Muscle of leg (tissue), 11 donors: ENCODE results near the gene WWOX. TPM values are rescaled to one million over a fixed set of nuclear protein-coding genes. Genes with fewer than 3 reads are reported as not detected.
"Not testable (repeated sequence)": the region's sequence is repeated elsewhere in the genome, so short reads cannot be mapped to it uniquely, and the experiment has no call there.

Experiments
- DNase-seq: peaks from one replicate; pipeline ENCODE4 v3.0.0; 2013
- H3K27ac ChIP-seq: one replicate; pipeline ENCODE4 v1.5.1; 2013; ENCODE audit warnings: mild to moderate bottlenecking, low read length, control low read depth
- H3K27me3 ChIP-seq: one replicate; pipeline ENCODE4 v1.6.1; 2013; ENCODE audit warnings: low read length; ENCODE audit not compliant: control insufficient read depth, insufficient read depth
- H3K36me3 ChIP-seq: one replicate; pipeline ENCODE4 v1.6.1; 2013; ENCODE audit warnings: low read length; ENCODE audit not compliant: control insufficient read depth, insufficient read depth
- H3K4me1 ChIP-seq: one replicate; pipeline ENCODE4 v1.6.1; 2013; ENCODE audit warnings: low read length; ENCODE audit not compliant: control insufficient read depth, insufficient read depth
- H3K4me3 ChIP-seq: one replicate; pipeline ENCODE4 v1.5.1; 2013; ENCODE audit warnings: low read length, control low read depth
- H3K9me3 ChIP-seq: replicated peaks from 2 replicates; pipeline ENCODE4 v1.6.1; 2013; ENCODE audit warnings: low read depth, low read length; ENCODE audit not compliant: control insufficient read depth
- WGBS: methylation state at CpG from one replicate; pipeline ENCODE4 v1.1.5; 2013; ENCODE audit warnings: missing lambda C conversion rate; ENCODE audit not compliant: insufficient coverage; 5-methylcytosine and 5-hydroxymethylcytosine counted together
- polyA plus RNA-seq, 8 donors: library from polyadenylated mRNA; unstranded; fragments of 120-200 nt; gene quantifications; one replicate each; pipeline versions ENCODE4 v1.2.1 to v1.2.3, GENCODE V29; 2013; ENCODE audit warnings: inconsistent platforms in 1 of 8, low replicate concordance in 1 of 8; ENCODE audit not compliant: insufficient read length in 8 of 8, insufficient read depth in 1 of 8
- total RNA-seq: library from RNA; stranded (reverse); fragments of 120-200 nt; gene quantifications from one replicate; pipeline ENCODE4 v1.2.4, GENCODE V29; 2013

Gene WWOX
- total and polyA plus RNA-seq, 9 donors = 8.1 to 15.8 (median 12.2) TPM

- peaks cover 38% of the 10 kb centered on the region for H3K4me1 ChIP-seq
- H3K27ac ChIP-seq = no peak overlapping the region
- no peaks in the 10 kb centered on the region for H3K27me3 ChIP-seq
- no CpG with 5 or more reads among the region's 3 CpGs for WGBS
- peak; percentile 95 for DNase-seq
- no peaks in the 10 kb centered on the region for H3K9me3 ChIP-seq
- no peaks in the 10 kb centered on the region for H3K36me3 ChIP-seq
- no peak overlapping the region for H3K4me3 ChIP-seq
These were observed 404.1 kb downstream of the WWOX start for GRCh38 chr16:78503602-78504001.

- peak; percentile 76 for DNase-seq
- Histone ChIP-seq H3K27ac (peak overlapping the region; percentile 92), H3K4me3 (no peak overlapping the region), H3K4me1 (peaks cover 36% of the 10 kb centered on the region), H3K27me3 (no peaks in the 10 kb centered on the region), H3K36me3 (no peaks in the 10 kb centered on the region), H3K9me3 (no peaks in the 10 kb centered on the region)
- WGBS = no CpG with 5 or more reads among the region's 12 CpGs
These were observed 405.0 kb downstream of the WWOX start for GRCh38 chr16:78504401-78504851.

- H3K4me3 ChIP-seq = no peak overlapping the region
- WGBS = no CpG with 5 or more reads among the region's 6 CpGs
- no peaks in the 10 kb centered on the region for H3K36me3 ChIP-seq
- H3K27me3 ChIP-seq = no peaks in the 10 kb centered on the region
- no peaks in the 10 kb centered on the region for H3K9me3 ChIP-seq
- peak; percentile 80 for DNase-seq
- H3K27ac ChIP-seq = peak overlapping the region; percentile 92
- H3K4me1 ChIP-seq = peaks cover 30% of the 10 kb centered on the region
These were observed 405.6 kb downstream of the WWOX start for GRCh38 chr16:78505036-78505435.

GRCh38 chr16:78505544-78506366, 406.3 kb downstream of the WWOX start:
- H3K9me3 ChIP-seq = no peaks in the 10 kb centered on the region
- WGBS = 12% methylated on average over 13 of the region's 23 CpGs
- peak overlapping the region; percentile 27 for H3K4me3 ChIP-seq
- no peaks in the 10 kb centered on the region for H3K36me3 ChIP-seq
- peak overlapping the region; percentile 92 for H3K27ac ChIP-seq
- DNase-seq = peak; percentile 99
- no peaks in the 10 kb centered on the region for H3K27me3 ChIP-seq
- H3K4me1 ChIP-seq = peaks cover 27% of the 10 kb centered on the region

- WGBS = 10% methylated on average over 2 of the region's 11 CpGs
- Histone ChIP-seq H3K27ac (peak overlapping the region; percentile 92), H3K4me3 (peak overlapping the region; percentile 27), H3K36me3 (no peaks in the 10 kb centered on the region), H3K9me3 (no peaks in the 10 kb centered on the region), H3K4me1 (peaks cover 27% of the 10 kb centered on the region), H3K27me3 (no peaks in the 10 kb centered on the region)
- DNase-seq = no peak
These were observed 407.1 kb downstream of the WWOX start for GRCh38 chr16:78506367-78507193.

GRCh38 chr16:78507576-78507975, 408.1 kb downstream of the WWOX start:
- 98% methylated on average over 7 of the region's 12 CpGs for WGBS

GRCh38 chr16:78509965-78510364, 410.5 kb downstream of the WWOX start:
- no peak overlapping the region for H3K27ac ChIP-seq
- no peaks in the 10 kb centered on the region for H3K9me3 ChIP-seq
- 100% methylated on average over 1 of the region's 7 CpGs for WGBS
- no peak overlapping the region for H3K4me3 ChIP-seq
- H3K27me3 ChIP-seq = no peaks in the 10 kb centered on the region
- H3K4me1 ChIP-seq = peaks cover 15% of the 10 kb centered on the region
- H3K36me3 ChIP-seq = no peaks in the 10 kb centered on the region
- no peak for DNase-seq

More at GRCh38 chr16:78507576-78507975, 408.1 kb downstream of the WWOX start:
- DNase-seq = no peak
- H3K27ac ChIP-seq = no peak overlapping the region
- H3K4me1 ChIP-seq = peaks cover 27% of the 10 kb centered on the region
- H3K4me3 ChIP-seq = no peak overlapping the region
- H3K9me3 ChIP-seq = no peaks in the 10 kb centered on the region
- H3K36me3 ChIP-seq = no peaks in the 10 kb centered on the region
- no peaks in the 10 kb centered on the region for H3K27me3 ChIP-seq

- no peak overlapping the region for H3K4me3 ChIP-seq
- no peaks in the 10 kb centered on the region for H3K27me3 ChIP-seq
- WGBS = 86% methylated on average over 1 of the region's 4 CpGs
- H3K4me1 ChIP-seq = peaks cover 10% of the 10 kb centered on the region
- DNase-seq = no peak
- H3K9me3 ChIP-seq = no peaks in the 10 kb centered on the region
- H3K27ac ChIP-seq = no peak overlapping the region
- H3K36me3 ChIP-seq = no peaks in the 10 kb centered on the region
These were observed 411.0 kb downstream of the WWOX start for GRCh38 chr16:78510496-78510895.

GRCh38 chr16:78513838-78514237, 414.4 kb downstream of the WWOX start:
- Histone ChIP-seq H3K4me1 (no peaks in the 10 kb centered on the region), H3K27me3 (no peaks in the 10 kb centered on the region), H3K27ac (no peak overlapping the region), H3K9me3 (no peaks in the 10 kb centered on the region), H3K36me3 (no peaks in the 10 kb centered on the region), H3K4me3 (no peak overlapping the region)
- DNase-seq = no peak
- WGBS = no CpG with 5 or more reads among the region's 3 CpGs

- not testable (repeated sequence) for H3K36me3 ChIP-seq, H3K4me1 ChIP-seq, H3K4me3 ChIP-seq, H3K27ac ChIP-seq, H3K27me3 ChIP-seq, DNase-seq, H3K9me3 ChIP-seq
- WGBS = 77% methylated on average over 3 of the region's 9 CpGs
These were observed 415.4 kb downstream of the WWOX start for GRCh38 chr16:78514888-78515287.
